ENCODE measurements around the gene LRBA. TPM values are rescaled to one million over a fixed set of nuclear protein-coding genes. Genes with fewer than 3 reads are reported as not detected.

Gene LRBA
- total and polyA plus RNA-seq, 2 of the 4 experiments (the other 2 are of a cell fraction) = 10.2 to 51.6 TPM

DNA sequence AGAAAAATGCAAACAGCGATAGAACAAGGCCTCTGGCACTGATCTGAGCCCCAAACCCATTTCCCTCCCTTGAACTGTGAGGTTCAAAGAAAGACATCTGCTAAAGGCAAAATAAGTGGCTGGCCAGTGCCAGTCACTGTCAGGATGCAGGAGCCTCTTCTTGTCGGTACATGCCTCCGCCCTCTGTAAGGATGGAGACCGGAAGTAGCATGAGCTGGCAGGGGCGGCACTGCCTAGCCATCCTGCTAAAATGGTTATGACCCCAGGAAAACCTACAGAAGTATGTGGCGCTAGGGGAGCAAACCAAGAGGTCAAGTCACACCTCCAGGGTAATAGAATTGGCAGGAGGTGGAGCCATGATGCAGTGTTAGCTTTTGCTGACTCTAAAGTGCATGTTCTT, 756.5 kb downstream of the LRBA start:
- TF ChIP-seq SMC3 (IDR thresholded peaks at IDR 0.05; ENCODE audit: low read depth, low read length) = no peak
- no peak for TF ChIP-seq ELK1 (IDR thresholded peaks at IDR 0.05; ENCODE audit: borderline replicate concordance, low read depth, low read length)
- TF ChIP-seq RCOR1 (IDR thresholded peaks at IDR 0.05; ENCODE audit: insufficient replicate concordance, low read length) = no peak
- TF ChIP-seq NFE2L2 (IDR thresholded peaks at IDR 0.05; ENCODE audit: low read depth, low read length) = no peak
- Histone ChIP-seq H3K4me3 (ENCODE audit: insufficient read depth, low read depth, low read length) (no peak overlapping the region), H3K9me1 (ENCODE audit: insufficient read depth, low read length) (no peaks in the 10 kb centered on the region), H3K23ac (ENCODE audit: low read depth, low read length) (no peak overlapping the region), H2AK5ac (ENCODE audit: low read depth, low read length) (no peak overlapping the region), H3K14ac (replicated peaks; ENCODE audit: low read depth, low read length) (no peak overlapping the region), H3K4ac (ENCODE audit: low read depth, low read length) (no peak overlapping the region), H3K9me3 (ENCODE audit: control insufficient read depth, insufficient read depth, low read length) (no peaks in the 10 kb centered on the region), H4K91ac (ENCODE audit: insufficient read depth, low read depth, low read length) (no peak overlapping the region), H3K18ac (ENCODE audit: low read depth, low read length) (no peak overlapping the region), H3K9ac (ENCODE audit: low read depth, low read length) (no peak overlapping the region), H4K5ac (ENCODE audit: low read depth, low read length) (no peak overlapping the region), H3K27me3 (ENCODE audit: control insufficient read depth, insufficient read depth, low read length) (no peaks in the 10 kb centered on the region), H2AFZ (replicated peaks; ENCODE audit: low read length, poor library complexity) (no peak overlapping the region), H2BK15ac (ENCODE audit: low read depth, low read length) (no peak overlapping the region), H3K56ac (ENCODE audit: extremely low read depth, insufficient read depth, low read length) (no peak overlapping the region), H3K4me2 (ENCODE audit: low read depth, low read length) (no peak overlapping the region), H2AK9ac (replicated peaks; ENCODE audit: low read depth, low read length, poor library complexity) (no peak overlapping the region), H4K20me1 (ENCODE audit: insufficient read depth, low read length) (no peaks in the 10 kb centered on the region), H3K36me3 (ENCODE audit: control insufficient read depth, insufficient read depth, low read length) (peaks cover 15% of the 10 kb centered on the region), H3K27ac (ENCODE audit: insufficient read depth, low read length) (no peak overlapping the region), H4K8ac (ENCODE audit: low read depth in 2 of 2, low read length in 2 of 2) (no peak overlapping the region), H2BK20ac (ENCODE audit: low read depth, low read length) (no peak overlapping the region), H2BK120ac (ENCODE audit: low read depth, low read length) (no peak overlapping the region), H2BK5ac (ENCODE audit: low read depth, low read length, poor library complexity, severe bottlenecking) (no peak overlapping the region), H3K79me1 (ENCODE audit: low read depth in 1 of 2, low read length in 2 of 2) (0 out of 4 replicates have a peak, but pooled peaks cover 0 to 5% of the 10 kb centered on the region in 2 experiments), H3K4me1 (ENCODE audit: control insufficient read depth, insufficient read depth, low read length) (peaks cover 1% of the 10 kb centered on the region; the same call in 1 of the 2 replicates)
- ChIA-PET CTCF (no interaction called here), POLR2A (ENCODE audit: unreplicated experiment) (no interaction called here)
- BruUV-seq (replicated peaks) = no TSS peak
- no peak; the same call in 1 of the 2 replicates for ATAC-seq (ENCODE audit: low read depth)
- dilution Hi-C loops (cut with HindIII; ENCODE audit: low sequenced_read_pairs, unreplicated experiment) = no loop called here
- no peak for DNase-seq
- intact Hi-C loops (cut with micrococcal nuclease) = no loop called here
- no CpG with 5 or more reads among the region's 6 CpGs for WGBS, 2 experiments (ENCODE audit: extremely low coverage in 2 of 2, insufficient read length in 1 of 2)
- in situ Hi-C loops (cut with MboI; ENCODE audit: low sequenced_read_pairs) = no loop called here
